ENCODE measurements around the gene CEP135.
"Not testable (repeated sequence)": the region's sequence is repeated elsewhere in the genome, so short reads cannot be mapped to it uniquely, and the experiment has no call there.

Gene CEP135

DNA sequence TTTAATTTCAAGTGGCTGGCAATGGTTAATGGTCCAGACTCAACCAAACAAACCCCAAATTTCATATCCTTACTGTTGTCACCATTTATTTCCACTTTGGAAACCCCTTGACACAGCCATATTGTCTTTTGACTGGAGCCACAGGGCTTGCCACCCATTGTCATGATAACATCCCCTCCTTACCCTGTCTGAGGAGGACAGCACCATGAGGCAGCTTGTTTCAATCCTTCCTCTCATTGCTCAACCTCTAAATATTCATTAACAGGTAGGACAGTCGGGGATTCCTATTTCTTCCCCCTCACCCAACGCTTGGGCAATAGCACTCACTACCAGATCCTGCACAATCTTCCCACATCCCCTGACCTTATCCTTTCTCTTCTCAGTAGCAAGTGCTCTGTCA, 92.1 kb downstream of the CEP135 start:
- DNase-seq, result no peak

DNA sequence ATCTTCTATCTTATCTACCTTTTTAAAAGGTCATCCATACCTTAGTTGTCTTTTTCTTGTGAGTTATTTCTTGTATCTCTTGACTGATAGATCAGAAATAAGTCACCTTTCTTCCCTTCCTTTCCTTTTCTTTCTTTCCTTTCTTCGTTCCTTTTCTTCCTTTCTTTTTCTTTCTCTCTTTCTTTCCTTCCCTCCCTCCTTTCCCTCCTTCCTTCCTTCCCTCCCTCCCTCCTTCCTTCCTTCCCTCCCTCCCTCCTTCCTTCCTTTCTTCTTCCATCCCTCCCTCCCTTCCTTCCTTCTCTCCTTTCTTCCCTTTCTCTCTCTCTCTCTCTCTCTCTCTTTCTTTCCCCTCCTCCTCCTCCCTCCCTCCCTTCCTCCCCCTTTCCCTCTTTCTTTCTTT, 93.5 kb downstream of the CEP135 start:
- DNase-seq, result no peak

DNA sequence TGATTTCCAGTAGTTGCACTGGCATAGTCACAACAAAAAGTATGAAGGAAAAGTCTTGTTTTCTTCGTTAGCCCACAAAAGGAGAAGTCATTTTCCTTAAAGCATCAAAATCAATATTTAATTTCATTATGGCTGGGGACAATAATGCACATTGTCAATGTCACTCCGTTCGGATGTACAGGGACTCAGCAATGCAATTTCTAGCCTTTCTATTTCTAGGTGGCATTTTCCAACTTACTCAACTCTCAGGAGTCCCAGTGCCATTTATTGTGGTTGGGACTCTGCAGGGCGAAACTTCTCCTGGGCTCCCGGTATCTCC, 99.6 kb downstream of the CEP135 start:
- DNase-seq, result no peak

DNA sequence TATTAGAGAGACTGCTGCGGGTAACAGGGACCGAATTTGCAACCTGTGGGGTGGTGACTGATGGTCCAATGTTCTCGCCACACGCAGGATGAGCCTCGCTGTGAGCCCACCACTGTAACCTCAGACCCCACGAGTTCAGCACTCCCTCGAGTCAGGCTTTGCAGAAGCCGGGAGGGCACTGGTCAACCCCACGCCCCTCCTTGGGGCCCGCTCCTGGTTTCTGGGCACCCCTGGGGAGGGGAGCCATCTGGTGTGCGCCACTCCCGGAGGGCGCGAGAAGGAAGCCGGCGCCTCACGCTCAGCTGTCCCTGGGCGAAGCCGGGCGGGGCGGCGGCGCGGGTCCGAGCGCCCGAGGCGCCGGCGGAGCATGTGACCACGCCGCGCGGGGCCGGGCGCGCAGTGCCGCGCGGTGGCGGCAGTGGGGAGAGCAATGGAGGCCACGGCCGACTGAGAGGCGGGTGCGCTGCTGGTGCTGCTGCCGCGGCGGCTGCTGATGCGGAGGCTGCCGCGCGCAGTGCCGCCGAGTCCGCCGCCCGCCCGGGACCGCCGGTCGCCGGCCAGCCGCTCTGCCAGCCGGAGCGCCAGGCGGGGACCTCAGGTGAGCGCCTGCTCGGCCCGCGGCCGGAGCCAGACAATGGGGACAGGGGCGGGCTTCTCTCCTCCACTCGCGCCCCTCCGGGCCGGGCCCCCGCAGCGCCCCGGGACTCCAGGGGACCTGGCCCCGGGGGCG, 100.1 kb downstream of the CEP135 start:
- DNase-seq, result peak; percentile 80

DNA sequence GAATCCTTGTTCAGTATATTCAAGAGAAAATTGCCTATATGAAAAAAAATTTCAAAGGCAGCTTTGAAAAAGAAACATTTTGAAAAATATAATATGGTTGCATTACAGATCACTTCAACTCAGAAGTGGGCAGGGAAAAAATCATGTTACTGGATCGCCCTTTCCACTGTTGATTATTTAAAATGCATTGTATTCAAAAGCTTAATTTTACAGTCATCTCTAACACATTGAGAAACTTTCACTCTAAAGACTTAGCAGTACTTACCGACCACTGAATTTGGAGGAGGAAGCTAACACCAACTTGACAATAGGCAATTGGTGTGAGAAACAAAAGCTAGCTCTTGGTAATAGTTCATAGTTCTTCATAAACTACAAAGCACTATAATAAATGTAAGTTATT, 101.9 kb downstream of the CEP135 start:
- DNase-seq, result peak; percentile 2

DNA sequence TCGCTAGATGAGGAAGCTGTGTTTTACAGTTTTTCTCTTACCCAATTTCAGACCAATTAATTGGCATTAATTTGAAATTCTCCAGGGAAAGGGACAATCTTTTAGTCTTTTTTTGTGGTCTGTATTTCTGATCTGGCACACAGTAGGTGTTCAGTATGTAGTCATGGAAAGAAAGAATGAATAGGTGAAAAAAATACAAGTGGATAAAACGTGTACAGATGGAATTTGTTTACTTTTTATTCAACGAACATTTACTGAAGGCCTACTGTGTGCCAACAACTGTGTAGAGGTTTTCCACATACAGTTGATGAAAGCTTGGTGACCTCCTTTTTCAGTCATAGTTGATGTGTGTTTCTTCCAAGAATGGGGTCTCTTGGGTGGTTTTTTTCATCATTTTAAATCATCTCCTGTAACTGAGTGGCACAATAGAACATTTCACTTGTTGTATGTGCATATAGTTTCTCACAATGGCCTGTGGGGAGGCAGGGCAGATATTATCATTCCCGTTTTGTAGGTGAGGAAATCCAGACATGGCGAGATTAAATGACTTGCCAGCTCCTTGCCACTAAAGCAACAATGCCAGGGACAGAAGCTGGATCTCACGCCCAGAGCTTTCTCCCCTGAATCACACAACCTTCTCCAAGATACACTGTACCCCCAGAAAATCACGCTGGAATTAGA, 102.4 kb downstream of the CEP135 start:
- DNase-seq, result no peak

DNA sequence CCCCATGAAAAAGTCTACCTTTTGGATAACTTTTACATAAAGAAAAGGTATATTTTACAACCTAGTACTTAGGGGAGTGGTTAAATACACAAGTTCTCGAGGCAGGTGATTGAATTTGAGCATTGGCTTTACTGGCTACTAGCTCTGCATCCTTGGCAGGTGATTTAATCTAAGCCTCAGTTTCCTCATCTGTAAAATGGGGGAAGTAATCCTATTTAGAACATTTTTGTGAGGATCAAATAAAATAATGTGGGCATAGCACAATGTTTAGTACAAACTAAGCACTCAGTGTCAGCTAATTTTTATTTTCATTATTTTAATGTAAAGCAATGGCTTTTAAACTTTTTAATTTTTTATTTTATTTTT, 102.9 kb downstream of the CEP135 start:
- no peak for DNase-seq

DNA sequence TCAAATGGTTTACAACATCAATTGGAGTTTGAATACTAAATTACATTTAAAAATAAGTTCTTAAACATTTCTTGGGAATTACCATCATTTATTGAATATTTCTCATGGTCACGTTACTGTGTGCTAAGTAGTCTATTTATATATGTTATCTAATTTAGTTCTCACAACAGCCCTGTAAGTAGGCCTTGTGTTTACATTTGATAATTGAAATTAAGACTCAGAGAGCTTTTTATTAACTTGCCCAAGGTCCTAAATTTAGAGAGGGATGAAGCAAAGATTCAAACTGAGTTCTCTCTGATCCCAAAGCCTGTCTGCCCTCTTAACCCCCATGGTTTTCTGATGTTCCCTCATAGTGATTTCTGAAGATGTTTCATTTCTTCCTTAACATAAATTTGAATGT, 103.7 kb downstream of the CEP135 start:
- DNase-seq, result no peak

DNA sequence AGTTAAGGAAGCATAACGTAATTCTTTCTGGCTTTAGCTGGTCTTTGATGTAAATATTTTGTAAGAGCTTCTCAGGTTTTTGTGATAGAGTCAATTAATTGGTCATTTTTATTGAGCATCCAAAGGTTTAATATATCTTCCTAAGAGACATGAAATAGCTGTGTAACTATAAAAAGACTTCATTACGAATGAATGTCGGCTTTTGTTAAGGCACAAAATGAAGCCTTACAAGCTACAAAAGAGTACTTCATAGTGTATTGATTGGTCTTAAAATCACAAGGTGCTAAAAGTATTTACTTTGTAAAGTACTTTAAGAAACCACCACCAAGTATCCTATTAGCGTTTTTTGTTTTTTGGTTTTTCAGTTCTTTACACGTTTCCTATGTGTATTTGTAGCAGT, 104.2 kb downstream of the CEP135 start:
- no peak for DNase-seq

DNA sequence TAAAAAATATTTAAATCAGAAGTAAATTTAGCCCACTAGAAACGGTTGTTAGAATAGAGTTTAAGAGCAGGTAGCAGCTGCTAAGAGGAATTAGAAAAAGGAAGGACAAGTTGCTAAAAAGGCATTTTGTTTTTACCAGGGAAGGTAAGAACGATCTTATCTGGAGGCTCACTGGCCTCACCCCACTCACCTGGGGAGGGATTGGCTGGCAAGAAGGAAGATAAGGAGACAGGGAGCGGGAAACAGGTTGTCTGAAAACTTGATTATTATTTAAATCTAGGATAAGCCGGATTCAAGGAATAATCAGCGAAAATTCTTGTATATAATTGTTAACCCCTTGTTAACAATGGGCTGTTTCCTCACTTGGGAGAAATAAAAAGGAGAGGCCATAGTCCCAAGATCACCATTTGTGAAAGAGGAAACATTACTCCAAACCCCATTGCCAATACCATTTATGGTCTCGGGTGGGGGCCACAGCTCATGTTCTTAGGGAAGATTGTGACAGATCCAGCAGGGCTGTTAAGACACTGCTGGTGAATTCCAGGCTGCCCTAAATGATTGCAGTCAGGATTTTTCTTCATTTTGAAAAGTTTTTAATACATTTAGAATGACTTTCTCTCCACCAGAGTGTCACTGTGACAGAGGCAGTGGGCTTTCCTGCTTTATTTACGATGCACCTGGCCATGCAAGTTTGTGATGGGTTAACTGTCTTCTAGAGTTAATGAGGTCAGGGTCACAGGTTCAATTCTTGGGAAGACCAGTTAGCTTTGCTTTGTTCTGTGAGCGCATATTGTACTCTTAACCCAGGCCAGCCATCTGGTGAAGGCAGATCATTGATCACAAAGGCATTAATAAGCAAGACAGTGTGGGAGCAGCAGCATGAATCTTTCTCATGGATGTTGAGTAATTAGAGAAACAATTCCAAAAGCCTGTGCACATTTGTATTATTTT, 106.6 kb downstream of the CEP135 start:
- no peak for DNase-seq

DNA sequence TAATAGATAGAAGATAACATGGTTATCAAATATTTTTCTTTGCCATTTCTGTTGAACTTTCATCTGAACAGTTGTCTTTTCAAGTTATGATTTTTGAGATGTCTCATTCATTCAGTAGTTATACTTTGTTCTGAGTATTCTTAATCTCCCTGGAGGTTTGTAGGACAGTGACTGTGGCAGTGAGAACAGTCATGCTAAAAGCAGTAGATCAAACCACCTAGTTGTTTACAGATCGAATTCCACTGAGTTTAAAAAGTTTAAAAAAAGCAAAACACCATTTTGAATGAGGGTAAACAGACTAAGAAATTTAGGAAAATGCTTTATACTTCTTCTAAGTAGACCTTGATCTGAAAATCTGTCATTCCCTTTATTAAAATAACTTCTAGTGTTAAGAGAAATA, 107.2 kb downstream of the CEP135 start:
- DNase-seq, result no peak

DNA sequence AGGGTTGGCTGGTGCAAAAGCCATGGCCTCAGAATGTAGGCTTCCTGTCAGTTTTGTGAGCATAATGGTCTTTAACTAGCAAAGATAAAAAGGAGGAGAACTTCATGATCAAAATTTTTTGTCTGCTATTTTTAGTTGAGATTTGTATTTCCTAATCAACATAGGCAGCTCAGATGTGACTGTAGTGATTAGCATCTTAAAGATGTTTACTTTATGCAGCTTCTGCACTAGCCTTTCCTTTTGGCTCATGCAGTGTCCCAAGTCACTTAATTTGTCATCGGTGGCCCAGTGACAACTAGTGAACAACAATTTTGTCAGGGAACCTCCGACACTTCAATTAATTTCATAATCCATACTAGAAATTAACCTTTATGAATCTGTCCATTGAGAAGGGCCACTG, 109.8 kb downstream of the CEP135 start:
- no peak for DNase-seq

DNA sequence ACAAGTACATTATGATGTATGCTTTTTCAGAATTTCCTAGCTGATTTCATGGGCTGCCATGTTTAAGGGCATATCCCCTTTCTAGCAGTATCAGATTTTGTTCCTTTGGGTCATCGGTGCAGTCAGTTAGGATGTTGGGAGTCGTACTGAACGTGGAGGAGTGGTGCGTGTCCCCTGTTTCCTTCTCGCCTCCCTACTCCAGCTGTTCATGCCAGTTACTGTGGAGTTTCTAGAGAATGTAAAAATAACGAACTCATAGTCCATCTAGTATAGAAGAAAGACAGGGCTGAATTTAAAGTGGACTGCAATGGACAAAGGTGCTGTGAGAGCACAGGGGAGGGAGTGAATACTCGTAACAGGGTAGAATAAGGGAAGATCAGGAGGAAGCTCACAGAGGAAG, 111.3 kb downstream of the CEP135 start:
- DNase-seq, result no peak

DNA sequence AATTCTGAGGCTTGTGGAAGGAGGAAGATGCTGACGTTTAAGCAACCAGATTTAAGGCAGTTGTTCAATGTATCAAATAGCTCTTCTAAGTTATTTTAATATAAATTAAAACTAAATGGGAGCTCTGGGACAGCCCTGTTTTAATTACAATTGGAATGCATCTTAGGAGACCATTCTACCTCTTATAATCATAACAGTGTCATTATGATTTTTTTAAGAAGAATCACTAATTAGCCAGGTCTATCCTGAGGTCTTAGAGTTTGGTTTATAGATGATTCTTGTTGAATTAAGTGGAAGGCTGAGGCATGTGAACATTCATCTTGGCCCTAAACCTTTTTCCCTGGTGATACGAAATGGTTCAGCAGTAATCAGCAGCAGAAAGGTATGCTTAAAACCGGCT, 113.4 kb downstream of the CEP135 start:
- DNase-seq, result no peak

DNA sequence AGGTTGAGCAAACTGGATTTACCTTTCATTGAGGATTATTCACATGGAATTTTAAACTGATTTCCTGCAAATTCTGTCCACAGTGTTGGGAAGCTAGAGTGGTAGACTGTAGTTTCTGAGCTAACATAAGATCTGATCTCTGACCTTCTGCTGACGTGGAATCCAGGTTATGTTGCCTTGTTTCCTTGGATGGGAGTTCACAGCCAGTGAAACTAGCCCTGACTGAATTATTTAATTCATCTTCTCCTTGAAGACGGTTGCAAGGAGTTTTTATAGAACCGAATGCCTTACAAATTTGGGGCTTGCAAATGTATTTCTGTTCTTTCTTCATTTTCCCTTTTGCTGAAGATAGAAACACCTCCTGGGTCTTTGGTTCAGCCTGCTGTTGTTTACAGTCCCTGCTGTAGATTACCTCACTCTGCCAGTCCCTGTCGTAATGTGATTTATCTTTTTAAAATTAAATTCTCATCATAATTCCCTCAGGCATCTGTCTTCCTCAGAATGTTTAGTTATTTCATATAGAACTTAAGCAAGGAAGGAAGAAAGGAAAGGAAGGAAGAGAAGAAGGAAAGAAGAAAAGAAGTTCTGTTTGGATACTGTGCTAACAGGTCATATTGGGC, 113.9 kb downstream of the CEP135 start:
- DNase-seq, result no peak

DNA sequence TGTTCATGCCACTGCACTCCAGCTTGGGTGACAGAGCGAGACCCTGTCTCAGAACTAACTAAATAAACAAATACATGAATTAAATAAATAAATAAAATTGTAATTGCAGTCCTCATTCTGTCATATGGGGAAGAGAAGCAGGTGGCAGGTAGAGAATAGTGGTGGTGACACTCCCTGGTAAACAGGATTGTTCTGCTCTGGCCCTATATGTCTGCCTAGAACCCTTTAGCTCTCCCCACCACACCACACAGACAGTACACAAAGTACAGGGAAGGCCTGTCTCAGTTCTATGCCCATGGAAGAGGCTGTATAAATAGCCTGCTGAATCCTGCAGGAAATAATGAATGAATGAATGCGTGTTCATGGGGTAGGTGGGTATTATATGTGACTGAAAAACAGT, 117.7 kb downstream of the CEP135 start:
- no peak for DNase-seq

DNA sequence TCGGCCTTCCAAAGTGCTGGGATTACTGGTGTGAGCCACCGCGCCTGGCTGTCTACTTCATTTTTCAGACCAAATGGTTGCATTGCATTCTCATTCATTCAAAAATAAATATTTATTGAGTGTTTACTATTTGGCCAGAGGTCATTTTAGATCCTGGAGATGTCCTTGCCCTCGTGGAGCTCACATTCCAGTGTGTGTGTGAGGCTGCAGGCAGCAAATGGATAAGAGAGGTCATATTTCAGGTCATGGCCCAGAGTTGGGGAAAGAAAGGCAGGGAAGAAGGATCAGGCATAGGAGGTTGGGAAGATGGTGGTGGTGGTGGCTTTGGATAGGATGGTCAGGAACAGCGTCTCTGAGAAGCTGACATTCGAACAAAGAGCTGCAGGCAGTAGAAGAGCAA, 119.1 kb downstream of the CEP135 start:
- DNase-seq, result no peak

DNA sequence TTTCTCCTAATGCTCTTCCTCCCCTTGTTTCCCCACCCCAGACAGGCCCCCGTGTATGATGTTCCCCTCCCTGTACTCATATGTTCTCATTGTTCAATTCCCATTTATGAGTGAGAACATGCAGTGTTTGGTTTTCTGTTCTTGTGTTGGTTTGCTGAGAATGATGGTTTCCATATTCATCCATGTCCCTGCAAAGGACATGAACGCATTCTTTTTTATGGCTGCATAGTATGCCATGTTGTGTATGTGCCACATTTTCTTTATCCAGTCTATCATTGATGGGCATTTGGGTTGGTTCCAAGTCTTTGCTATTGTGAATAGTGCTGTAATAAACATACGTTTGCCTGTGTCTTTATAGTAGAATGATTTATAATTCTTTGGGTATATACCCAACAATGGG, 124.0 kb downstream of the CEP135 start:
- DNase-seq, result not testable (repeated sequence)

DNA sequence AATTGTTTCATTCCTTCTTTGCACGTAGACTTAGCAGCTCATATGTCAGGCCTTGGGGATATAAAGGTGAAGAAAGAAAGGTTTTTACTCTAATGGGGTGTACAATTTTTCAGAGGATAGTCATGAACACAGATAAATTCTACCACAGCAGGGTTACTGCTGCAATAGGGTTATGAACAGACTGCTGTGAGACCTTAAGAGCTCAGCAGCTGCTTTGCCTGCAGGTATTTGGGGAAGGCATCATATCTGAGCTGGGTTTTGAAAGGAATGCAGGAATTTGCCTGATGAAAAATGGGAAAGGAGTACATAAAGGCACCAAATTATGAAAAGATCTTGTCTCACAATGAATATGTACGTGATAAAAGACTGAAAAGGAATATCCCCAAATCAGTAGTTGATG, 128.9 kb downstream of the CEP135 start:
- no peak for DNase-seq

DNA sequence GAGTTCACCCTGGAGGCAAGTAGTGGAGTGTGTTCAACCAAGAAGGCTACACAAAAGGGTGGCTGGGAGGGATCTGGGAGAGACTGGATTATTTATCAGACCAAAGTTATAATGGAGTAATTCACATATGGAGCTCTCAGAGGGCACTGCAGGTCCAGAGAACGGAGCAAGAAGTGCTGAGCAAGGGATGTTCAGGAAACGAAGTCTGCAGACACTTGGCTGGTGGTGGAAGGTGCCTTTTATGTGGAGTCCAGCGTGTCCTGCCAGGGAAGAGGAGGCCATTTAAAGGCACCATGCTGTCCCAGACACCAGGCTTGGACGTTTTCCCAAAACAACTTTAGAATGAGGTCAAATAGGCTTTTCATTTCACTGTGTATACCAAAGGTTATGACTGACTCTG, 130.1 kb downstream of the CEP135 start:
- DNase-seq, result no peak

DNA sequence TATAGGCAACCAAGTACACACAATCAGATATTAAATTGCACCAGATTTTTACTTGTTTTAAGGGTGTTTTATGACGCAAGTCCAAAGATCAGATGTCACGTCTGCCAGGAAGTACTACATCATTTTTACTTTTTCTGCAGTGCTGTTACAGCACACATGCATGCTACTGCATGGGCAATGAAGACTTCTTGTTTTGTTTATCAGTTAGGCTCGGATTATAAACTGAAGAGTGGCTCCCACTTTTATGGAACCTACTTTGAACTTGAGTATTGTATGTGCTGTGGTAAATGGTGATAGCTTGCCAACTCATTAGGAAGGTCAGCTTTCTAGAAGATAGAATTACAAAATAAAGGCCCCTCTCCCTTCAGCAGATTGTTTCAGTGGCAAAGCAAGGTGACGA, 131.6 kb downstream of the CEP135 start:
- no peak for DNase-seq

DNA sequence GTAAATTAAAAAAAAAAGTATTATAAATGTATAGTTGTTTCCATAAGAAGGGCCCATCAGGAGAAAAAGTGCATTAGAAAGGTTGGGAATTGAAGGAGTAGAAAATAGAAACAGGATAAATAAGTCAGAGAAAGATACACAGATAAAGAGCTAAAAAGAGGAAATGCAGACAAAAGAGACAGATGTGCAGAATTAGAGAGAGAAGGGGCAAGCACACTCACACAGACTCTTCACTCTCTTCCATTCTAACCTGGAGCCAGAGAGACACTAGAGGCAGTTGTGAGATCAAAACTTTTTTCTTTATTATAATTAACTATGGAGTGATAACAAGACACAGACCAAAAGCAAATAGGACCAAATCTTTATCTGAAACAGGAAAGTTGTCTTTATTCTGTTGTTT, 134.1 kb downstream of the CEP135 start:
- no peak for DNase-seq

All from GDM1 (cell line).